ENCODE results near the gene CDH18.

The CDH18 gene

DNA sequence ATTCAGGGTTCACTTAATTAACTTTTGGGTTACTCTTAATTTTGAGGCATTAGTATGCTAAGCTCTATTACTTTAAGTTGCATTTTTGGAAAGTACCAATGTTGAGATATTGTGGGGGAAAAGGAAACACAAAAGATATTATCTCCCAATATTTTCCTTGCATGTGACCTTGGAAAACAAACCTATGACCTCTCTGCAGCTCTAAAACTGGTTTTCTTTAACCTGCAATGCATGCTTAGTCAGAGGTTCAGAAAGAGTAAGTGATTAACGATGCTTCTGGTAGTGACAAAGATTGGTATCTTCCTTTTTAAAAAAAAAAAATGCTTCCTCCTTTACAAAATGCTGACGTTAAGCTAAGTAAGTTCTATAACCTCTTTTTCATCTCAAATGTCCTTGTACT lies 44.9 kb upstream of the CDH18 start:
- no peaks in the 10 kb centered on the region for H3K9me2 ChIP-seq (replicated peaks; ENCODE audit: insufficient read depth, low read length)
- peak overlapping the region; percentile 29; the same call in 1 of the 2 replicates for H2AFZ ChIP-seq (ENCODE audit: low read length)
- no peak overlapping the region for H3K9ac ChIP-seq (ENCODE audit: low read length)

DNA sequence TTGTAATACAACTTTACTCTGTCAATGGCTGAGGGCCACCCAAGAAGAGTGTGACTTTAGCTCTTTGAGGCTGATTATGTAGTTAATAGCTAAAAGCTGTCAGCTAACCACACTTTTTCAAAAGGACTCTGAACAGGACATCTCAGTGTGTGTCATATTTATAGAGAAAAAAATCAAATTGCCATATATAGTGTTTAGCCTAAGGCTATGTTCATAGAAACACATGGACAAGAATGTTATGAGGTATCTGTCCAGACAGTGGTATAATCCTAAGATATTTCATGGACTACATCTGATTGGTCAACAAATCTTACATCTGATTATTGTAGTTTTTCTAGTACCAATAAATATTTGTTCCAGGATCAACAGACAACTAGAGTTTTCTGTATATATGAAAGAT lies 42.1 kb upstream of the CDH18 start:
- Histone ChIP-seq H4K20me1 (ENCODE audit: insufficient read depth, low read length) (no peaks in the 10 kb centered on the region), H3K79me2 (ENCODE audit: low read length) (no peaks in the 10 kb centered on the region), H3K4me3 (ENCODE audit: low read length) (no peak overlapping the region), H3K36me3 (replicated peaks; ENCODE audit: insufficient read depth, low read length) (no peaks in the 10 kb centered on the region), H3K9me3 (replicated peaks; ENCODE audit: insufficient read depth, low read length) (no peaks in the 10 kb centered on the region), H3K4me1 (ENCODE audit: low read length) (no peaks in the 10 kb centered on the region), H2AFZ (ENCODE audit: low read length) (no peak overlapping the region), H3K27ac (ENCODE audit: low read length) (no peak overlapping the region), H3K9me2 (replicated peaks; ENCODE audit: insufficient read depth, low read length) (no peaks in the 10 kb centered on the region), H3K27me3 (replicated peaks; ENCODE audit: insufficient read depth, low read length) (no peaks in the 10 kb centered on the region), H3F3A (ENCODE audit: insufficient read depth, low read length) (no peaks in the 10 kb centered on the region), H3K4me2 (ENCODE audit: low read depth, low read length) (no peak overlapping the region), H3K9ac (ENCODE audit: low read length) (no peak overlapping the region)
- TF ChIP-seq EZH2 (optimal IDR thresholded peaks at IDR 0.05; ENCODE audit: low read depth, low read length) (no peak), EZH2phosphoT487 (IDR thresholded peaks at IDR 0.05; ENCODE audit: low read length) (no peak)
- TF ChIP-seq, protein P1, sequence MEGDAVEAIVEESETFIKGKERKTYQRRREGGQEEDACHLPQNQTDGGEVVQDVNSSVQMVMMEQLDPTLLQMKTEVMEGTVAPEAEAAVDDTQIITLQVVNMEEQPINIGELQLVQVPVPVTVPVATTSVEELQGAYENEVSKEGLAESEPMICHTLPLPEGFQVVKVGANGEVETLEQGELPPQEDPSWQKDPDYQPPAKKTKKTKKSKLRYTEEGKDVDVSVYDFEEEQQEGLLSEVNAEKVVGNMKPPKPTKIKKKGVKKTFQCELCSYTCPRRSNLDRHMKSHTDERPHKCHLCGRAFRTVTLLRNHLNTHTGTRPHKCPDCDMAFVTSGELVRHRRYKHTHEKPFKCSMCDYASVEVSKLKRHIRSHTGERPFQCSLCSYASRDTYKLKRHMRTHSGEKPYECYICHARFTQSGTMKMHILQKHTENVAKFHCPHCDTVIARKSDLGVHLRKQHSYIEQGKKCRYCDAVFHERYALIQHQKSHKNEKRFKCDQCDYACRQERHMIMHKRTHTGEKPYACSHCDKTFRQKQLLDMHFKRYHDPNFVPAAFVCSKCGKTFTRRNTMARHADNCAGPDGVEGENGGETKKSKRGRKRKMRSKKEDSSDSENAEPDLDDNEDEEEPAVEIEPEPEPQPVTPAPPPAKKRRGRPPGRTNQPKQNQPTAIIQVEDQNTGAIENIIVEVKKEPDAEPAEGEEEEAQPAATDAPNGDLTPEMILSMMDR (IDR thresholded peaks at IDR 0.05; ENCODE audit: low read length), result no peak
- DNase-seq, result no peak

More for the DNA sequence above, 44.9 kb upstream of the CDH18 start:
- no peak overlapping the region for H3K4me2 ChIP-seq (ENCODE audit: low read depth, low read length)
- H3F3A ChIP-seq (ENCODE audit: insufficient read depth, low read length), result no peaks in the 10 kb centered on the region
- H3K79me2 ChIP-seq (ENCODE audit: low read length), result no peaks in the 10 kb centered on the region
- TF ChIP-seq, protein P1 (IDR thresholded peaks at IDR 0.05; ENCODE audit: low read length), result no peak
- TF ChIP-seq EZH2 (optimal IDR thresholded peaks at IDR 0.05; ENCODE audit: low read depth, low read length), result no peak
- TF ChIP-seq EZH2phosphoT487 (IDR thresholded peaks at IDR 0.05; ENCODE audit: low read length), result no peak
- no peaks in the 10 kb centered on the region for H3K4me1 ChIP-seq (ENCODE audit: low read length)
- no peaks in the 10 kb centered on the region for H3K36me3 ChIP-seq (replicated peaks; ENCODE audit: insufficient read depth, low read length)
- H3K9me3 ChIP-seq (replicated peaks; ENCODE audit: insufficient read depth, low read length), result no peaks in the 10 kb centered on the region
- H4K20me1 ChIP-seq (ENCODE audit: insufficient read depth, low read length), result no peaks in the 10 kb centered on the region
- peak; percentile 48 for DNase-seq
- H3K27ac ChIP-seq (ENCODE audit: low read length), result no peak overlapping the region
- no peaks in the 10 kb centered on the region for H3K27me3 ChIP-seq (replicated peaks; ENCODE audit: insufficient read depth, low read length)
- H3K4me3 ChIP-seq (ENCODE audit: low read length), result no peak overlapping the region

DNA sequence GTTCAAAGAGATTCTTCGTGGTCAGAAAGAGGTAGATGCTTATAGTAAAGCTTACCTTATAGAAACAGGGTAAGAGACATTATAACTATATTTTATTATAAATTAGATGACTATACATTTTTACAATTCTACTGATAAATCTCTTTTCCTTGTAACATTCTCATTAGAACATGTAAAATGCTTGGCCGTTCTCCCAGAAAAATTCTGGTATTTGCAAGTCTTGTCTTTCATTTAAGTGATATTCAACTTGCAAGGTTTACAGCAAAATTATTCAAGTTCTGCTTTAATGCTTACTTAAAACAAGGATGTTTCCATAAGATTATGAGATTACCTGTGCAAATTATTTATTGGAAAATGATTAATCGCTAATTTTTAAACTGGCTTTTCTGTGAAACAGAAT lies 41.3 kb upstream of the CDH18 start:
- H3K4me2 ChIP-seq (ENCODE audit: low read depth, low read length), result no peak overlapping the region
- no peaks in the 10 kb centered on the region for H3K9me3 ChIP-seq (replicated peaks; ENCODE audit: insufficient read depth, low read length)
- no peaks in the 10 kb centered on the region for H3K36me3 ChIP-seq (replicated peaks; ENCODE audit: insufficient read depth, low read length)
- H3K4me3 ChIP-seq (ENCODE audit: low read length), result no peak overlapping the region
- TF ChIP-seq EZH2phosphoT487 (IDR thresholded peaks at IDR 0.05; ENCODE audit: low read length) (no peak), EZH2 (optimal IDR thresholded peaks at IDR 0.05; ENCODE audit: low read depth, low read length) (no peak)
- TF ChIP-seq, protein P1 (IDR thresholded peaks at IDR 0.05; ENCODE audit: low read length), result no peak
- H3K9me2 ChIP-seq (replicated peaks; ENCODE audit: insufficient read depth, low read length), result no peaks in the 10 kb centered on the region
- H3K9ac ChIP-seq (ENCODE audit: low read length), result no peak overlapping the region
- H3K79me2 ChIP-seq (ENCODE audit: low read length), result no peaks in the 10 kb centered on the region
- H3K27ac ChIP-seq (ENCODE audit: low read length), result no peak overlapping the region
- no peaks in the 10 kb centered on the region for H3K27me3 ChIP-seq (replicated peaks; ENCODE audit: insufficient read depth, low read length)
- H4K20me1 ChIP-seq (ENCODE audit: insufficient read depth, low read length), result no peaks in the 10 kb centered on the region
- no peaks in the 10 kb centered on the region for H3F3A ChIP-seq (ENCODE audit: insufficient read depth, low read length)
- H2AFZ ChIP-seq (ENCODE audit: low read length), result no peak overlapping the region
- H3K4me1 ChIP-seq (ENCODE audit: low read length), result no peaks in the 10 kb centered on the region
- DNase-seq, result no peak

Data from MM.1S (cell line).